ENCODE data around the gene SH2D2A. TPM values are rescaled to one million over a fixed set of nuclear protein-coding genes. Genes with fewer than 3 reads are reported as not detected.
A peak's percentile ranks its signal among the peaks of the same experiment; 100 is the strongest.

The SH2D2A gene
- total RNA-seq, 2 experiments from 2014 or later = 51.6 to 51.8 TPM

DNA sequence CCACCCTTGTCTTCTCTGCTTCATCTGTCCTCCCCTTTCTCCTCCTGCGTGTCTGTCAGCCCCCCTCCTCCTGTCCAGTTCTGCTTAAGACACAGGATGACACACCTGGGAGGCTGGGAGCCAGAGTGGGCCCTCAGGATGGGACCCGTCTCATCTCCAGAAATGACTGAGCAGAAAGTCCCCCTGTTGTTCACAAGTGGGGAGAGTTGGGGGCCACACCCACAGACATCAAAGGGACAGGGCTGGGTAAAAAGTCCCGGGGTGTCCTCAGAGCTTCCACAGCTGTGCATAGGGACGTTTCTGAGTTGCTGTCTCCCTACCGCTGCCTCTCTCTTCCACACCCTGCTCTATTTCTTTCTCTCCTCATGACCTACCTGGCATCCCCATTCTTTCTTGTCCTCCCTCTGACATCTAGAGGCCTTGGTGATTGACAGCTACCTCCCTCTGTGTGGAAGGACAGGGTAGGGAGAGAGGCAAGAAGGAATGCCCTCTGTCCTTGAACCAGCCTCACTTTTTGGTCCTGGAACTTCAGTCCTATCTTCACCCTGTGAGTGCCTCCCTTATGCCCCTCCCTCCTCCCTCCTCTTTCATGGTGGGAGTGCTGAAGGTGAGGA is 19.5 kb upstream of the SH2D2A start:
- Histone ChIP-seq H3K4me1 (ENCODE audit: insufficient read depth, low read length) (peaks cover 27% of the 10 kb centered on the region), H3K27ac (ENCODE audit: low read depth in 1 of 2, low read length in 2 of 2) (no peak overlapping the region), H3K4me3 (ENCODE audit: low read length) (no peak overlapping the region), H3K9me3 (ENCODE audit: control insufficient read depth in 1 of 2, insufficient read depth in 1 of 2, low read length in 2 of 2) (peaks cover 0 to 5% of the 10 kb centered on the region in 2 experiments), H3K27me3 (ENCODE audit: control insufficient read depth in 1 of 2, insufficient read depth in 2 of 2, low read length in 2 of 2) (peaks cover 4 to 13% of the 10 kb centered on the region in 2 experiments), H3K36me3 (ENCODE audit: insufficient read depth, low read length) (no peaks in the 10 kb centered on the region)
- H3K27me3 Mint-ChIP-seq = peaks cover 42% of the 10 kb centered on the region
- no peak overlapping the region for H3K4me3 Mint-ChIP-seq
- H3K9me3 Mint-ChIP-seq = no peaks in the 10 kb centered on the region
- intact Hi-C loops (cut with DNase I, micrococcal nuclease) = loop anchor here in 1 of 2 experiments (5.0 to 10.0 kb wide), 2 partner anchors 56 to 319 kb away; partner anchors contain the start of gene PEAR1
- TF ChIP-seq CTCF (IDR thresholded peaks at IDR 0.05) = no peak
- ATAC-seq (ENCODE audit: poor library complexity) (peak; percentile 36), DNase-seq (peak in 4 of 14 experiments; percentile 21 to 75 (median 53))
- no peaks in the 10 kb centered on the region for H3K36me3 Mint-ChIP-seq (ENCODE audit: low read depth)
- H3K27ac Mint-ChIP-seq = no peak overlapping the region
- POLR2A ChIA-PET = no interaction called here
- CTCF ChIA-PET = interaction anchor here (3.4 kb wide), 1 partner anchor 54 kb away, joined by 19 read pairs; no protein-coding TSS in a partner anchor
- H3K4me1 Mint-ChIP-seq (ENCODE audit: low read depth) = peaks cover 14% of the 10 kb centered on the region

GRCh38 chr1:156834322-156834721 is 17.7 kb upstream of the SH2D2A start:
- Histone ChIP-seq H3K27me3 (ENCODE audit: control insufficient read depth in 1 of 2, insufficient read depth in 2 of 2, low read length in 2 of 2) (peaks cover 0 to under 1% of the 10 kb centered on the region in 2 experiments), H3K4me3 (ENCODE audit: low read length) (no peak overlapping the region), H3K9me3 (ENCODE audit: control insufficient read depth in 1 of 2, insufficient read depth in 1 of 2, low read length in 2 of 2) (no peaks in the 10 kb centered on the region), H3K27ac (ENCODE audit: low read depth in 1 of 2, low read length in 2 of 2) (no peak overlapping the region), H3K36me3 (ENCODE audit: insufficient read depth, low read length) (no peaks in the 10 kb centered on the region), H3K4me1 (ENCODE audit: insufficient read depth, low read length) (peaks cover 27% of the 10 kb centered on the region)
- ATAC-seq (ENCODE audit: poor library complexity) (no peak), DNase-seq (no peak)
- H3K27me3 Mint-ChIP-seq = peaks cover 28% of the 10 kb centered on the region
- H3K27ac Mint-ChIP-seq = no peak overlapping the region
- ChIA-PET POLR2A (no interaction called here), CTCF (interaction anchor here (0.6 to 3.4 kb wide), 2 partner anchors 25 to 1568 kb away, joined by 3 to 11 read pairs; partner anchors contain the start of genes INSRR and NTRK1)
- no peaks in the 10 kb centered on the region for H3K9me3 Mint-ChIP-seq
- no peak overlapping the region for H3K4me3 Mint-ChIP-seq
- TF ChIP-seq CTCF (IDR thresholded peaks at IDR 0.05) = no peak
- H3K36me3 Mint-ChIP-seq (ENCODE audit: low read depth) = no peaks in the 10 kb centered on the region
- peaks cover 14% of the 10 kb centered on the region for H3K4me1 Mint-ChIP-seq (ENCODE audit: low read depth)
- intact Hi-C loops (cut with DNase I, micrococcal nuclease) = loop anchor here in 1 of 2 experiments (10.0 kb wide), 1 partner anchor 320 kb away; no protein-coding TSS in a partner anchor

DNA sequence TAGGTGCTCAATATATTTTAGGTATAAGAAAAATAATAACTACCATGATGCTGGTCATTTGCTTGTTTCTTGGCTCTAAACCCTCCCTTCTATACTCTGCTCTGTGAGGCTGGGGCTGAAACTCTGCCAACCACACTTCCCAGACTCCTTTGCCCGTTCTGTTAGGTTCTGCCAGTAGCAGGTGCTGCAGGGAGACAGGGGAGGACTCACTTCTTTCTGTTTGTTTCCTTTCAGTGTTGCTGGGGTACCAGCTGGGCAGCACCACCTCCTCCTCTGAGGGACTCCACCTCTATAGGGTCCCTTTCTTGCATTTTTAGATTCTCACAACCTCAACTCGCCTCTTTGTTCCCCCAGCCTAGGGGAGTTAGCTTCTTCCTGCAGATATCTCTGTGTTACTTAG is 17.0 kb upstream of the SH2D2A start:
- H3K4me3 Mint-ChIP-seq = no peak overlapping the region
- peak in 3 of 14 experiments; percentile 32 to 47 (median 43) for DNase-seq
- H3K27me3 Mint-ChIP-seq = peaks cover 22% of the 10 kb centered on the region
- intact Hi-C loops (cut with DNase I, micrococcal nuclease) = loop anchor here in 1 of 2 experiments (10.0 kb wide), 1 partner anchor 321 kb away; no protein-coding TSS in a partner anchor
- H3K9me3 ChIP-seq (ENCODE audit: control insufficient read depth in 1 of 2, insufficient read depth in 1 of 2, low read length in 2 of 2) = no peaks in the 10 kb centered on the region
- H3K27me3 ChIP-seq (ENCODE audit: control insufficient read depth in 1 of 2, insufficient read depth in 2 of 2, low read length in 2 of 2) = no peaks in the 10 kb centered on the region
- H3K4me1 ChIP-seq (ENCODE audit: insufficient read depth, low read length) = peaks cover 21% of the 10 kb centered on the region
- H3K4me3 ChIP-seq (ENCODE audit: low read length) = no peak overlapping the region
- peaks cover 14% of the 10 kb centered on the region for H3K4me1 Mint-ChIP-seq (ENCODE audit: low read depth)
- H3K27ac Mint-ChIP-seq = no peak overlapping the region
- no peak for TF ChIP-seq CTCF (IDR thresholded peaks at IDR 0.05)
- H3K9me3 Mint-ChIP-seq = no peaks in the 10 kb centered on the region
- ChIA-PET CTCF (interaction anchor here (3.4 kb wide), 1 partner anchor 26 kb away, joined by 11 read pairs; the partner anchor contains the start of genes INSRR and NTRK1), POLR2A (no interaction called here)
- H3K27ac ChIP-seq (ENCODE audit: low read depth in 1 of 2, low read length in 2 of 2) = no peak overlapping the region
- ATAC-seq (ENCODE audit: poor library complexity) = peak; percentile 73
- H3K36me3 ChIP-seq (ENCODE audit: insufficient read depth, low read length) = no peaks in the 10 kb centered on the region
- H3K36me3 Mint-ChIP-seq (ENCODE audit: low read depth) = no peaks in the 10 kb centered on the region

All from CD4-positive, alpha-beta T cell (primary cell).